NB4 (cell line): ENCODE results near the gene DDX46.
A peak's percentile ranks its signal among the peaks of the same experiment; 100 is the strongest.
"Not testable (repeated sequence)": the region's sequence is repeated elsewhere in the genome, so short reads cannot be mapped to it uniquely, and the experiment has no call there.

Experiments used
- DNase-seq: peaks from one replicate; pipeline ENCODE4 v3.0.0; 2010; ENCODE audit warnings: low read depth
- H3K4me3 ChIP-seq: one replicate; pipeline ENCODE4 v1.5.1; 2011; ENCODE audit warnings: mild to moderate bottlenecking, low read depth, low read length, moderate library complexity
- CTCF ChIP-seq: IDR thresholded peaks from one replicate; pipeline ENCODE4 v1.5.1; 2012; ENCODE audit warnings: low read depth, low read length
- MAX ChIP-seq: IDR thresholded peaks from 2 replicates; pipeline ENCODE4 v1.6.1; 2011; ENCODE audit warnings: low read depth, low read length
- MYC ChIP-seq: IDR thresholded peaks from 2 replicates; pipeline ENCODE4 v1.6.1; 2011; ENCODE audit warnings: low read depth, low read length
- POLR2A ChIP-seq: IDR thresholded peaks from 2 replicates; pipeline ENCODE4 v1.6.1; 2011; ENCODE audit warnings: mild to moderate bottlenecking; ENCODE audit not compliant: insufficient read length; ENCODE audit errors: extremely low read depth

DDX46 gene

GRCh38 chr5:134824681-134825080, 66.1 kb downstream of the DDX46 start:
- DNase-seq = no peak
- TF ChIP-seq CTCF = no peak
- no peak for TF ChIP-seq MAX
- TF ChIP-seq POLR2A = no peak
- no peak for TF ChIP-seq MYC
- H3K4me3 ChIP-seq = no peak overlapping the region

- peak; percentile 42 for DNase-seq
- no peak for TF ChIP-seq POLR2A
- no peak for TF ChIP-seq MYC
- no peak for TF ChIP-seq CTCF
- no peak for TF ChIP-seq MAX
- no peak overlapping the region for H3K4me3 ChIP-seq
These were observed 66.6 kb downstream of the DDX46 start for GRCh38 chr5:134825212-134825611.

- no peak for DNase-seq
- H3K4me3 ChIP-seq = no peak overlapping the region
These were observed 74.9 kb downstream of the DDX46 start for GRCh38 chr5:134833340-134834032.

GRCh38 chr5:134835623-134836022, 77.0 kb downstream of the DDX46 start:
- TF ChIP-seq MAX (no peak), CTCF (no peak), POLR2A (no peak), MYC (no peak)
- no peak for DNase-seq
- H3K4me3 ChIP-seq = no peak overlapping the region

More at GRCh38 chr5:134833340-134834032, 74.9 kb downstream of the DDX46 start:
- TF ChIP-seq MAX = no peak
- TF ChIP-seq MYC = no peak
- no peak for TF ChIP-seq POLR2A
- TF ChIP-seq CTCF = no peak

GRCh38 chr5:134837530-134838181, 79.1 kb downstream of the DDX46 start:
- TF ChIP-seq CTCF = no peak
- no peak for TF ChIP-seq MAX
- no peak for TF ChIP-seq MYC
- no peak for TF ChIP-seq POLR2A
- DNase-seq = no peak
- H3K4me3 ChIP-seq = no peak overlapping the region

- DNase-seq, H3K4me3 ChIP-seq: not testable (repeated sequence)
These were observed 79.8 kb downstream of the DDX46 start for GRCh38 chr5:134838361-134838760.
